Right atrium auricular region (tissue), 2 donors: Measurements from ENCODE around the gene OTOS. TPM values are rescaled to one million over a fixed set of nuclear protein-coding genes. Genes with fewer than 3 reads are reported as not detected.

Experiments used
- DNase-seq: peaks from one replicate; pipeline ENCODE4 v3.0.0-alpha.2; 2019; ENCODE audit warnings: low spot score
- H3K27ac ChIP-seq, 2 donors: fragments of 200-600 bp; sonication (generic); 1 replicate in 1 of 2; 2 replicates in 1 of 2; pipeline ENCODE4 v1.5.1; 2016 to 2019
- H3K27me3 ChIP-seq, 2 donors: fragments of 200-600 bp; sonication (generic); one replicate each; pipeline versions ENCODE4 v1.5.1 to v1.6.0; 2017 to 2019
- H3K36me3 ChIP-seq: fragments of 200-600 bp; sonication (generic); one replicate; pipeline ENCODE4 v1.5.1; 2016
- H3K4me1 ChIP-seq, 2 donors: fragments of 200-600 bp; sonication (generic); one replicate each; pipeline versions ENCODE4 v1.5.1 to v1.6.0; 2017 to 2019
- H3K4me3 ChIP-seq, 2 donors: fragments of 200-600 bp; sonication (generic); 1 replicate in 1 of 2; 2 replicates in 1 of 2; pipeline ENCODE4 v1.5.1; 2017 to 2019; ENCODE audit warnings: mild to moderate bottlenecking in 1 of 2, moderate library complexity in 1 of 2
- H3K9me3 ChIP-seq, 2 donors: fragments of 200-600 bp; sonication (generic); one replicate each; pipeline ENCODE4 v1.5.1; 2019
- total RNA-seq, 2 donors: library from RNA; depleted of rRNA; stranded (reverse); fragments of >200 nt; gene quantifications; one replicate each; pipeline ENCODE4 v1.1.0, GENCODE V29; 2016
- TF ChIP-seq, protein P1 (sequence below), 2 donors: fragments of 200-600 bp; sonication (generic); IDR thresholded peaks; one replicate each; pipeline ENCODE4 v1.5.1; 2019; ENCODE audit warnings: antibody characterized with exemption in 2 of 2

Gene OTOS
- total RNA-seq, 2 donors from 2014 or later = not detected

DNA sequence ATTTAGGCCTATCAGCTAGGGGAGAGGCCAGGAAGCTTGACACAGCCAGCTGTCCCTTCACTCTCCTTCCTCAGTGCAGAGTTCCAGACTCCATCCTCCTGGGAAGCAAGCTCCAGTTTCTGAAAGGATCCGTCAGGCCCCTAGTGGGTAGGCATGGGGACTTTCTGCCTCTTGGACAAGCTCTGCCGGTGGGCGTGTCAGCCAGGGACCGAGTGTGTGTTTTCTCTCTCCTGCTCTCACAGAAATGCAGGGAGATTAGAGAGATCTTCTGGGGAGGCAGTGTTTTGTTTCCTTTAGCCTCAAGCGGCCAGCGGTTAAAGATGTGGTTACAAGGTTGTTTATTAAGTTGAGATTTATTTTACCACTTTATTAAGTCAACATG is 29.9 kb upstream of the OTOS start:
- Histone ChIP-seq H3K27ac (no peak overlapping the region), H3K36me3 (no peaks in the 10 kb centered on the region), H3K4me1 (no peaks in the 10 kb centered on the region), H3K9me3 (no peaks in the 10 kb centered on the region), H3K4me3 (no peak overlapping the region), H3K27me3 (no peaks in the 10 kb centered on the region)
- TF ChIP-seq, protein P1, sequence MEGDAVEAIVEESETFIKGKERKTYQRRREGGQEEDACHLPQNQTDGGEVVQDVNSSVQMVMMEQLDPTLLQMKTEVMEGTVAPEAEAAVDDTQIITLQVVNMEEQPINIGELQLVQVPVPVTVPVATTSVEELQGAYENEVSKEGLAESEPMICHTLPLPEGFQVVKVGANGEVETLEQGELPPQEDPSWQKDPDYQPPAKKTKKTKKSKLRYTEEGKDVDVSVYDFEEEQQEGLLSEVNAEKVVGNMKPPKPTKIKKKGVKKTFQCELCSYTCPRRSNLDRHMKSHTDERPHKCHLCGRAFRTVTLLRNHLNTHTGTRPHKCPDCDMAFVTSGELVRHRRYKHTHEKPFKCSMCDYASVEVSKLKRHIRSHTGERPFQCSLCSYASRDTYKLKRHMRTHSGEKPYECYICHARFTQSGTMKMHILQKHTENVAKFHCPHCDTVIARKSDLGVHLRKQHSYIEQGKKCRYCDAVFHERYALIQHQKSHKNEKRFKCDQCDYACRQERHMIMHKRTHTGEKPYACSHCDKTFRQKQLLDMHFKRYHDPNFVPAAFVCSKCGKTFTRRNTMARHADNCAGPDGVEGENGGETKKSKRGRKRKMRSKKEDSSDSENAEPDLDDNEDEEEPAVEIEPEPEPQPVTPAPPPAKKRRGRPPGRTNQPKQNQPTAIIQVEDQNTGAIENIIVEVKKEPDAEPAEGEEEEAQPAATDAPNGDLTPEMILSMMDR (IDR thresholded peaks at IDR 0.05) = no peak
- no peak for DNase-seq

DNA sequence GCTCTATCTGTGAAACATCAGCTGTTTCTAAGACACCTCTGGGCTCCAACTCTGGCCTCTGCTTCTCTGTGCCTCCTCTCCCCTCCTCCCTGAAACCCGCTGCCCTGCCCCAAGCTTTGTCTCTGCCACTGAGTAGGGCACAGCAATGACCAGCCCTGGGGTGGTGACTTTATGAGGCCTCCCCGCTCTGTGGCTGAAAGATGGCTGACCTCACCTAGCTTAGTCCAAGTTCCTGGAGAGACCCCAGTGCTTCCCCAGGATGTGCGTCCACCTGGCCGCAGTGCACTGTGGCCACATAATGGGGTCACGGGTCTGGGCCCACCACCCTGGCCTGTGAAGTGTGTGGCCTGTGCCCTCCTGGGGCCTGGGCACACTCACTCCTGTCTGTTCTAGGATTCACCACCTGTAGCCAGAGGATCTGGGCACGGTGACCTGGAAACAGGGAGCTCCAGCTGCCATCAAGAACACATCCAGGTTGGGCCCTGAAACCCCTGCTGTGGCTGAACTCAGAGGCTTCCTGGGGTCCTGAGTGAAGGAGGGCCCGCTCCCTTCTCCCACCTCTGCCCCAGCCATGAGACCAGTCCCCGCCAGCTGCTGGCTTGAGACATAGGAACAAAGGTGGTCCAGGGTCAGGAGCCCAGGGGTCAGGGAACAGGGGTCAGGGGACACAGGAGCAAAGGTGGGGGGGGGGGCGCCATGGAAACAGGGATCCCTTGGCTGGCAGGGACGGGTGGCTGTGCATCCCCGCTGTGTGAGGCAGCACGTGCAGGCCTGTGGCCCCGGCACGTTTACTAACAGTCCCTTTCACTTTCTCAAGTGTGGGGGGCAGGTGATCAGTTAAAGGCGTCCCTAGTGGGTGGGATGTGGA is 29.3 kb upstream of the OTOS start:
- Histone ChIP-seq H3K36me3 (no peaks in the 10 kb centered on the region), H3K27ac (no peak overlapping the region), H3K9me3 (no peaks in the 10 kb centered on the region), H3K4me1 (no peaks in the 10 kb centered on the region), H3K27me3 (no peaks in the 10 kb centered on the region), H3K4me3 (no peak overlapping the region)
- DNase-seq = no peak
- TF ChIP-seq, protein P1 (IDR thresholded peaks at IDR 0.05) = no peak

DNA sequence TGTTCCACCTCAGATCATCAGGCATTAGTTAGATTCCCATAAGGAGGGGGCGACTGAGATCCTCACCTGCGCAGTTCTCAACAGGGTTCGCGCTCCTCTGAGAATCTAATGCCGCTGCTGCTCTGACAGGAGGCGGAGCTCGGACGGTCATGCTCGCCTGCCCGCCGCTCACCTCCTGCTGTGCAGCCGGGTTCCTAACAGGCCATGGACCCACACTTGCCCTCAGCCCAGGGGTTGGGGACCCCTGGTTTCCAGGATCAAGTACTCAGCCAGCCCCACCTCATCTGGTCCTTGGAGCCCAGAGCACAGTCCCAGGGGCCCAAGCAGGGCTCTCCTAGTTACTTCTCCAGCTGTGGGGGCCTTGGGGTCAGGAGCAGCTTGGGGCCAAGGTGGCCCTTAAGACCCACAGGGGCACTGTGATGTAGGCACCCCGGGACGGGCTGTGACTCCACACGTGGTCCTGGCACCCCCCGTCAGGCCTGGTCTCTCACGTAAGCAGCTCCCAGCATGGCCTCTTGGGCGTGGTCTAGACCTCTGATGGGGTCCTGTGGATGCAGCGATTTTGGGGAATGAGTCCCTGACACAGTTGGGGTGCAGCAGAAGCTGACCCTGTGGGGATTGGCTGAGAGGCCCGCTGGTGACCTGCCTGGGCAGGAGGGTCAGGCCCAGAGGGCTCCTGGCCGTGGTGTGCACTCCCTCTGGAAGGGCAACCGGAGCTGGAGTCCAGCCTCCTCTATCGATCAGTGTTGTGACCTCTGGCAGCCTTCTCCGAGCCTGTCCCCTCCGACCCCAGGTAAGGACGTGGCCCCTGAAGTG is 28.3 kb upstream of the OTOS start:
- H3K27me3 ChIP-seq = no peaks in the 10 kb centered on the region
- no peak for DNase-seq
- H3K4me3 ChIP-seq = no peak overlapping the region
- H3K36me3 ChIP-seq = no peaks in the 10 kb centered on the region
- H3K4me1 ChIP-seq = no peaks in the 10 kb centered on the region
- no peak overlapping the region for H3K27ac ChIP-seq
- TF ChIP-seq, protein P1 (IDR thresholded peaks at IDR 0.05) = no peak
- H3K9me3 ChIP-seq = no peaks in the 10 kb centered on the region

DNA sequence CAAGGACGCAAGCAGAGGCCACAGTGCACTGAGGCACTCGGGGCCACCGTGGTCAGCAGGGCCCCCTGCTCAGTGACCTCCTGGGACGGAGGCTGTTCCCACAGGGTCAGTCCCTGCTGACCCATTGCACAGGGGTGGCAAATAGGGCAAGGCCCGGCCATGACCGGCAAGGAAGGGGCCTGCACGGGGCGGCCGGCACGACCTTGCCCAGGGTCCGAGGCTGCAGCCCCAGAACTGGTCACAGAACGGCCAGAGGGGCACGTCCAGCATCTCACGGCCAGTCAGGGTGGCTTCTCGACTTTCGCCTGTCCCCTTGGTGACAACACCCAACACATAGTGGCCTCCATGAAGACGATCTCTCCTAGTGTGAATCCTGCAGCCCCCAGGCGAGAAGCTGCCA is 27.6 kb upstream of the OTOS start:
- Histone ChIP-seq H3K4me1 (no peaks in the 10 kb centered on the region), H3K9me3 (no peaks in the 10 kb centered on the region), H3K27me3 (no peaks in the 10 kb centered on the region), H3K27ac (no peak overlapping the region), H3K4me3 (no peak overlapping the region), H3K36me3 (no peaks in the 10 kb centered on the region)
- TF ChIP-seq, protein P1 (IDR thresholded peaks at IDR 0.05) = no peak
- DNase-seq = no peak

DNA sequence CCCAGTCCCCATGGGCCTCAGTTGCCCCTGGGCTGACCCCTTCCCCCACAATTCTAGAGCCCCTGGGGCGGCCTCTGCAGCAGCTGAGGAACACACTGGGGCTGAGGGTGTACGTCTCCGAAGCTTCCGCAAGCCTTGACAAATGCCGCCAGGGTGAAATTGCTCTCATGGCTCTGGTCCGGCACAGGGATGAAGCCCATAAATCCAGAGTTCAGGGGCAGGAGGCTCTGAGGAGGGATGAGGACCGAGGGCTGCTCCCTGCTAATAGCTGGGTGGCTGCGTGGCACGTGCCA is 27.1 kb upstream of the OTOS start:
- H3K27me3 ChIP-seq = no peaks in the 10 kb centered on the region
- DNase-seq = no peak
- H3K9me3 ChIP-seq = no peaks in the 10 kb centered on the region

More for the DNA sequence above, 27.1 kb upstream of the OTOS start:
- no peak overlapping the region for H3K27ac ChIP-seq
- H3K36me3 ChIP-seq = no peaks in the 10 kb centered on the region
- no peaks in the 10 kb centered on the region for H3K4me1 ChIP-seq
- H3K4me3 ChIP-seq = no peak overlapping the region
- TF ChIP-seq, protein P1 (IDR thresholded peaks at IDR 0.05) = no peak
